K562 treated with DMSO at 1 percent for 24 hours (cell line): ENCODE measurements around the gene DDX20. TPM values are rescaled to one million over a fixed set of nuclear protein-coding genes. Genes with fewer than 3 reads are reported as not detected.

Experiments
- total RNA-seq: library from RNA; unstranded; fragments of 300-600 nt; gene quantifications from 2 replicates; pipeline ENCODE4 v1.2.3, GENCODE V29; 2022; ENCODE audit warnings: low read depth; ENCODE audit not compliant: insufficient read depth

The DDX20 gene, protein sequence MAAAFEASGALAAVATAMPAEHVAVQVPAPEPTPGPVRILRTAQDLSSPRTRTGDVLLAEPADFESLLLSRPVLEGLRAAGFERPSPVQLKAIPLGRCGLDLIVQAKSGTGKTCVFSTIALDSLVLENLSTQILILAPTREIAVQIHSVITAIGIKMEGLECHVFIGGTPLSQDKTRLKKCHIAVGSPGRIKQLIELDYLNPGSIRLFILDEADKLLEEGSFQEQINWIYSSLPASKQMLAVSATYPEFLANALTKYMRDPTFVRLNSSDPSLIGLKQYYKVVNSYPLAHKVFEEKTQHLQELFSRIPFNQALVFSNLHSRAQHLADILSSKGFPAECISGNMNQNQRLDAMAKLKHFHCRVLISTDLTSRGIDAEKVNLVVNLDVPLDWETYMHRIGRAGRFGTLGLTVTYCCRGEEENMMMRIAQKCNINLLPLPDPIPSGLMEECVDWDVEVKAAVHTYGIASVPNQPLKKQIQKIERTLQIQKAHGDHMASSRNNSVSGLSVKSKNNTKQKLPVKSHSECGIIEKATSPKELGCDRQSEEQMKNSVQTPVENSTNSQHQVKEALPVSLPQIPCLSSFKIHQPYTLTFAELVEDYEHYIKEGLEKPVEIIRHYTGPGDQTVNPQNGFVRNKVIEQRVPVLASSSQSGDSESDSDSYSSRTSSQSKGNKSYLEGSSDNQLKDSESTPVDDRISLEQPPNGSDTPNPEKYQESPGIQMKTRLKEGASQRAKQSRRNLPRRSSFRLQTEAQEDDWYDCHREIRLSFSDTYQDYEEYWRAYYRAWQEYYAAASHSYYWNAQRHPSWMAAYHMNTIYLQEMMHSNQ
- total RNA-seq, result 9.6 and 9.9 TPM in 2 replicates

DNA sequence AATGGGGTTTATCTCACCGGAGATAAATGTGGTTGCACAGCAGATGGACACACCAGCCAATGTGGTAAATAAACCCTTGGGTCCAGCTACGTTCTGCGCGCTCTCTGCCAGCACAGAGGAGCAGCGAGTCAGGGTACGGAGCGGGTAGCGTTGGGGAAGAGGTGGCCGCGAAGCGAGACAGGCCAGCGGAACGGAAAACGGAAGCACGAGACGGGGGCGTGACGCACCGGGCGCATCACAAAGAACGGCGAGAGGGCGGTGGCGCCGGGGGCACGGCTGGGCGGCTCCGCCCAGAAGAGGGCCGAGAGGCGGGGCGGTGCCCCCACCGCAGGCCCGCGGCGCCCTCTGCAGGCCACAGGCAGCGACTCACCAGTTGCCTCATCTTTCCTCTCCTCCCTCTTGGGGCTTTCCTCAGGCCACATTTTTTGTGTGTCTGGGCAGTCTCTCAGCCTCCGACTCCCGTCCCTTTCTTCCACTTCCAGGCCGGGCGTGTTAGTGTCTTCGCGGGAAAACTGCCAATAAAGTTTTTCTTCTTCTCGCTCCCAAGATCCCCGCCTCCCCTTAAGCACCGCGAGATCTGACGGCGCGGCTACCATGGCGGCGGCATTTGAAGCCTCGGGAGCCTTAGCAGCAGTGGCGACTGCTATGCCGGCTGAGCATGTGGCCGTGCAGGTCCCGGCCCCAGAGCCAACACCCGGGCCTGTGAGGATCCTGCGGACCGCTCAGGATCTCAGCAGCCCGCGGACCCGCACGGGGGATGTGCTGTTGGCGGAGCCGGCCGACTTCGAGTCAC, at the start of gene DDX20:
Gene DDX20, plus strand, starts transcription at position 571 of the 793 bp plus-strand sequence. Its CDS starts 24 bp downstream, at position 595.

DNA sequence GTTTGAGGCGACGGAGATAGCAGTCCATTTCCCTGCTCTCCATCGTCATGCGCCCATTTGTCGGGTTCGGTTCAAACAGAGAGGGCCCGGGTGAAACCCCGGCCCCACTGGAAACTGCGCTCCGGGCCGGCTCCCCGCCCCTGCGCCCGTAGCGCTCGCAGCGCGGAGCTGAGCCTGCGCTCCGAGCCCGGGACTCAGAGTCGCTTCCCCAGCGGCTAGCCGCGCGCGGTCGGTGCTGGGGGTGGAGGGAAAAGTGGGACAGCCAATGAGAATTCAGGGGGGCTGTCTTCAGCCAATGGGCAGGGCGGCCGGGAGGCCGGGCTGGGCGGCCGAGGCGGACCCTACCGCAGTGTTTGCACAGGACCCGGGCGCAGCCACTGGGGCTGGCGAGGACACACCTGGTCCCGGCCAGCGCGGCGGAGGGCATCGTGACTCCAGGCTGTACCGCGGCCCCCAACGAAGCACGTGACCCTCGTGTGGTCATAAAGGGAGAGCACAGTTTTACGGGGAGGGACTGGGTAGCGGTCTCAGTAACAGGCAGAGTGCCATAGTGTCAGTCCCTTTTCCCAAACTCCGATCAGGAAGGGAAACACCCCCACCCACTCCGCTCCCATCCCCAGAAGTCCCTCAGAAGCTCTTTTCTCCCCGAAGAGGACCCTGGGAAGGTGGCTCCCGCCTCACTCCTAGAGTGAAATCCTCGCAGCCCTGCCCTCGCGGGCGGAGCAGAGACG, 16.3 kb upstream of the DDX20 start, which contains the start of gene INKA2:
Gene INKA2, minus strand, starts transcription at position 202 of the 731 bp plus-strand sequence. Its CDS starts 153 bp downstream, at position 49.

Other genes starting within 250 kb of the DDX20 start
- gene RAP1A, start 136.1 kb upstream of the DDX20 start, total RNA-seq, result 41.1 and 49.1 TPM in 2 replicates
- 1.3 TPM in 1 of 2 replicates, not detected in the other for gene INKA2, start 16.5 kb upstream of the DDX20 start, total RNA-seq
- not detected in 2 replicates for gene KCND3, start 233.8 kb downstream of the DDX20 start, total RNA-seq